K562 (cell line): ENCODE data around the gene RAD52. TPM values are rescaled to one million over a fixed set of nuclear protein-coding genes. Genes with fewer than 3 reads are reported as not detected.

Experiments
- ATAC-seq: fragments of 200-7000 bp; cut with Tn5 transposase; 3 replicates; pipeline ENCODE4 v1.9.1; 2020; ENCODE audit warnings: moderate library complexity
- Bru-seq: library from RNA; stranded (reverse); fragments of 400-500 nt; gene quantifications from one replicate; lab custom pipeline; 2021; lab: Mats Ljungman, UMichigan
- BruChase-seq, 2 experiments: library from RNA; stranded (reverse); fragments of 400-500 nt; gene quantifications; one replicate each; lab custom pipeline; 2021; lab: Mats Ljungman, UMichigan
- BruUV-seq: library from RNA; stranded (reverse); fragments of 400-500 nt; replicated peaks from 2 replicates; lab custom pipeline; 2021; lab: Mats Ljungman, UMichigan
- CTCF ChIA-PET: fragments of 300-600 bp; formaldehyde crosslinking; extraction: SDS; loops from one replicate; lab custom pipeline; 2021; ENCODE audit warnings: low intra/inter-chr PET ratio; lab: Yijun Ruan, JAX
- POLR2A ChIA-PET: fragments of 300-600, 350-650 bp; sonication (Branson Sonifier 250); formaldehyde crosslinking; extraction: SDS; loops from one replicate; lab custom pipeline; 2021; ENCODE audit warnings: antibody characterized with exemption, inconsistent platforms; lab: Yijun Ruan, JAX
- DNase-seq, 4 experiments: peaks; one replicate each; pipeline versions ENCODE4 v3.0.0 to v3.0.0-alpha.2; 2011 to 2018; ENCODE audit warnings: low spot score in 3 of 4, mixed read lengths in 3 of 4; ENCODE audit errors: extremely low read depth in 1 of 4
- FAIRE-seq: peaks from 2 replicates; lab custom pipeline; 2011; peaks lifted over from hg19 to GRCh38; lab: Jason Lieb, UNC
- H2AFZ ChIP-seq: 2 replicates; pipeline ENCODE4 v1.6.0; 2011; ENCODE audit warnings: low read depth, low read length, control low read depth, inconsistent platforms
- H3K27ac ChIP-seq: fragments of 200-600 bp; 3 replicates; pipeline ENCODE4 v1.8.0; 2011; ENCODE audit warnings: low read depth, mild to moderate bottlenecking, control low read depth, inconsistent platforms, low read length, moderate library complexity, mixed read lengths; ENCODE audit errors: extremely low read depth
- H3K27me3 ChIP-seq, 2 experiments: fragments of 300-600 bp in 1 of 2; 2 replicates in 1 of 2; 3 replicates in 1 of 2; pipeline versions ENCODE4 v1.6.0 to v1.8.0; 2011; ENCODE audit warnings: inconsistent platforms in 2 of 2, low read length in 2 of 2, mild to moderate bottlenecking in 1 of 2, mixed read lengths in 1 of 2, moderate library complexity in 1 of 2; ENCODE audit not compliant: control insufficient read depth in 2 of 2, insufficient read depth in 2 of 2
- H3K36me3 ChIP-seq: fragments of 300-600 bp; 3 replicates; pipeline ENCODE4 v1.8.0; 2011; ENCODE audit warnings: mild to moderate bottlenecking, low read length, inconsistent platforms; ENCODE audit not compliant: control insufficient read depth, insufficient read depth
- H3K4me1 ChIP-seq, 2 experiments: fragments of 200-600 bp in 1 of 2; replicated peaks in 1 of 2; 2 replicates in 1 of 2; 3 replicates in 1 of 2; pipeline versions ENCODE4 v1.5.1 to v1.8.0; 2011; ENCODE audit warnings: inconsistent platforms in 2 of 2, low read length in 2 of 2, mild to moderate bottlenecking in 1 of 2, mixed read lengths in 1 of 2, moderate library complexity in 1 of 2; ENCODE audit not compliant: control insufficient read depth in 2 of 2, insufficient read depth in 2 of 2
- H3K4me2 ChIP-seq: 2 replicates; pipeline ENCODE4 v1.6.1; 2011; ENCODE audit warnings: low read length, control low read depth, inconsistent platforms, mixed read lengths; ENCODE audit not compliant: insufficient read depth
- H3K4me3 ChIP-seq: fragments of 200-600 bp; sonication (generic), shearing (Covaris generic); 2 replicates; pipeline ENCODE4 v1.5.1; 2016; ENCODE audit warnings: control low read depth, inconsistent platforms
- H3K79me2 ChIP-seq: fragments of 200-600 bp; 3 replicates; pipeline ENCODE4 v1.8.0; 2011; ENCODE audit warnings: low read length, inconsistent platforms; ENCODE audit not compliant: control insufficient read depth, insufficient read depth
- H3K9ac ChIP-seq, 2 experiments: 2 replicates each; pipeline versions ENCODE4 v1.6.0 to v1.6.1; 2011; ENCODE audit warnings: low read depth in 2 of 2, low read length in 2 of 2, control low read depth in 1 of 2, inconsistent platforms in 1 of 2, mild to moderate bottlenecking in 1 of 2, mixed read lengths in 1 of 2; ENCODE audit not compliant: insufficient read depth in 1 of 2
- H3K9me1 ChIP-seq: one replicate; pipeline ENCODE4 v1.6.0; 2011; ENCODE audit warnings: inconsistent platforms, mild to moderate bottlenecking, low read length, moderate library complexity; ENCODE audit not compliant: control insufficient read depth, insufficient read depth
- H3K9me3 ChIP-seq: replicated peaks from 2 replicates; pipeline ENCODE4 v1.5.1; 2011; ENCODE audit warnings: low read depth, low read length, inconsistent platforms; ENCODE audit not compliant: control insufficient read depth, insufficient read depth
- H4K20me1 ChIP-seq: replicated peaks from 2 replicates; pipeline ENCODE4 v1.6.1; 2011; ENCODE audit warnings: low read length, inconsistent platforms, mixed read lengths; ENCODE audit not compliant: control insufficient read depth, insufficient read depth
- HNRNPLL ChIP-seq: fragments of 200-400 bp; formaldehyde crosslinking; IDR thresholded peaks from 2 replicates; pipeline ENCODE4 v1.6.1; 2017; ENCODE audit warnings: low read length, low read depth, mild to moderate bottlenecking; ENCODE audit not compliant: poor library complexity, severe bottlenecking
- PKNOX1 ChIP-seq: fragments of 450-650 bp; IDR thresholded peaks from 2 replicates; pipeline ENCODE4 v1.6.1; 2016
- PURB ChIP-seq: sonication (generic); formaldehyde crosslinking; IDR thresholded peaks from 2 replicates; pipeline ENCODE4 v1.9.0; 2021; ENCODE audit warnings: low read depth, mild to moderate bottlenecking, missing genetic modification reagents
- SAFB2 ChIP-seq: fragments of 200-400 bp; formaldehyde crosslinking; IDR thresholded peaks from 2 replicates; pipeline ENCODE4 v1.6.1; 2018; ENCODE audit warnings: borderline replicate concordance, low read length, low read depth, moderate library complexity; ENCODE audit not compliant: severe bottlenecking
- TBL1XR1 ChIP-seq, 2 experiments: IDR thresholded peaks; 2 replicates each; pipeline ENCODE4 v1.6.1; 2012; ENCODE audit warnings: improper control_type of control experiment in 2 of 2, low read length in 2 of 2, mild to moderate bottlenecking in 1 of 2
- ZBTB26 ChIP-seq: fragments of 450-650 bp; formaldehyde crosslinking; IDR thresholded peaks from 2 replicates; pipeline ENCODE4 v1.4.0; 2022; ENCODE audit warnings: missing genetic modification characterization
- ZNF165 ChIP-seq: fragments of 250-450 bp; sonication (Bioruptor Pico); IDR thresholded peaks from 2 replicates; pipeline ENCODE4 v1.4.0; 2020; ENCODE audit warnings: borderline replicate concordance
- WGBS: fragments of 100-300 bp; shearing (Covaris generic); methylation state at CpG from one replicate; pipeline ENCODE4 v1.1.6; 2016; ENCODE audit warnings: low coverage, mixed read lengths; ENCODE audit not compliant: insufficient coverage; ENCODE audit errors: missing lambda C conversion rate; 5-methylcytosine and 5-hydroxymethylcytosine counted together
- in situ Hi-C: fragments of 300-500 bp; cut with MboI; formaldehyde crosslinking; loops from 4 replicates; pipeline ENCODE4 v1.15.0; 2018; ENCODE audit warnings: inconsistent platforms, mixed read lengths
- intact Hi-C: fragments of 100-400 bp; cut with micrococcal nuclease; formaldehyde crosslinking; loops from 2 replicates; pipeline ENCODE4 v1.14.2; 2022
- long read RNA-seq, 3 experiments: library from polyadenylated mRNA in 2 of 3; library from RNA in 1 of 3; unstranded in 2 of 3; stranded (forward) in 1 of 3; transcript quantifications; one replicate each; pipeline ENCODE4 v2.0.0, GENCODE V29; 2019 to 2022
- polyA minus RNA-seq, 3 experiments: library from RNA; depleted of rRNA, polyadenylated mRNA; stranded (reverse); fragments of >200 nt; gene quantifications; 2 replicates each; pipeline ENCODE4 v1.2.3, GENCODE V29; 2011
- polyA plus RNA-seq, 8 experiments: library from polyadenylated mRNA; depleted of rRNA in 4 of 8; stranded (reverse) in 5 of 8; unstranded in 3 of 8; fragments of >200 nt; fragmentation: Nextera tagmentation in 2 of 8; fragmentation: Illumina TruSeq in 1 of 8; extraction: Ambion mirVana in 2 of 8; extraction: Trizol in 1 of 8; gene quantifications; 2 replicates each; pipeline versions ENCODE4 v1.2.1 to v1.2.3, GENCODE V29; 2011 to 2014; ENCODE audit warnings: inconsistent platforms in 1 of 8, missing spikeins in 1 of 8
- total RNA-seq, 7 experiments: library from RNA; depleted of rRNA in 6 of 7; stranded (reverse); fragments of >200 nt in 6 of 7; fragmentation: Illumina TruSeq in 2 of 7; extraction: Trizol in 2 of 7; gene quantifications; 2 replicates each; pipeline versions ENCODE4 v1.2.1 to v1.2.3, GENCODE V29; 2011 to 2021; ENCODE audit warnings: low replicate concordance in 1 of 7
- TF ChIP-seq, protein P1 (sequence below): fragments of 450-650 bp; conservative IDR thresholded peaks from 2 replicates; pipeline ENCODE4 v1.6.1; 2016; ENCODE audit warnings: missing genetic modification characterization, low read depth, mild to moderate bottlenecking, missing compliant biosample characterization, moderate library complexity
- TF ChIP-seq, protein P2 (sequence below): fragments of 450-650 bp; IDR thresholded peaks from 2 replicates; pipeline ENCODE4 v1.6.1; 2016; ENCODE audit warnings: antibody characterized with exemption

Gene RAD52
- 48.0 and 54.7 TPM in 2 replicates for total RNA-seq (2011; cell fraction: chromatin; rRNA removed; ENCODE audit: low replicate concordance)
- 28.0 and 33.7 TPM in 2 replicates for total RNA-seq (2011; cell fraction: nucleolus; rRNA removed)
- total RNA-seq (2011; cell fraction: nucleoplasm; rRNA removed): 24.4 and 32.5 TPM in 2 replicates
- total RNA-seq (2014; rRNA removed): 8.6 and 8.7 TPM in 2 replicates
- total RNA-seq (2014; rRNA removed; fragmentation: Illumina TruSeq; extraction: Trizol): 9.3 and 9.9 TPM in 2 replicates
- 11.8 TPM in 2 replicates for total RNA-seq (2015; rRNA removed; fragmentation: Illumina TruSeq; extraction: Trizol)
- total RNA-seq (2021): 7.6 and 9.8 TPM in 2 replicates
- 12.3 and 13.5 TPM in 2 replicates for polyA plus RNA-seq (2011; rRNA removed)
- polyA plus RNA-seq (2011; cell fraction: cytosol; rRNA removed): 6.3 TPM in 2 replicates
- polyA plus RNA-seq (2011; cell fraction: nucleus; rRNA removed): 62.4 and 63.4 TPM in 2 replicates
- 5.8 and 6.2 TPM in 2 replicates for polyA plus RNA-seq (2012)
- polyA plus RNA-seq (2014; fragmentation: Illumina TruSeq; extraction: Trizol): 7.2 and 10.1 TPM in 2 replicates
- 1 to 10 TPM; 1.3 to 1.6 TPM for polyA plus RNA-seq (2014; fragmentation: Nextera tagmentation; extraction: Ambion mirVana)
- polyA plus RNA-seq (2014; rRNA removed): 11.0 and 15.9 TPM in 2 replicates
- 28.1 and 37.1 TPM in 2 replicates for polyA minus RNA-seq (2011; rRNA and poly(A)+ RNA removed)
- polyA minus RNA-seq (2011; cell fraction: cytosol; rRNA and poly(A)+ RNA removed): 7.4 and 10.3 TPM in 2 replicates
- polyA minus RNA-seq (2011; cell fraction: nucleus; rRNA and poly(A)+ RNA removed): 12.7 and 31.8 TPM in 2 replicates
- Bru-seq, nascent RNA: percentile 55 among the genes with signal in this experiment
- BruChase-seq, experiment 1, labeled RNA remaining after a 2-hour chase: percentile 55 among the genes with signal in this experiment
- percentile 58 among the genes with signal in this experiment for BruChase-seq, experiment 2, labeled RNA remaining after a 6-hour chase
- long read RNA-seq, experiment 1, partial matches to known transcripts: 0 of 10 reads
- long read RNA-seq, experiment 1, other reads (novel, unspliced or antisense): 9 of 10 reads
- long read RNA-seq, experiment 2, partial matches to known transcripts: 0 of 2 reads
- long read RNA-seq, experiment 2, other reads (novel, unspliced or antisense): 1 of 2 reads
- long read RNA-seq, experiment 3, partial matches to known transcripts: 0 of 7 reads
- long read RNA-seq, experiment 3, other reads (novel, unspliced or antisense): 7 of 7 reads

DNA sequence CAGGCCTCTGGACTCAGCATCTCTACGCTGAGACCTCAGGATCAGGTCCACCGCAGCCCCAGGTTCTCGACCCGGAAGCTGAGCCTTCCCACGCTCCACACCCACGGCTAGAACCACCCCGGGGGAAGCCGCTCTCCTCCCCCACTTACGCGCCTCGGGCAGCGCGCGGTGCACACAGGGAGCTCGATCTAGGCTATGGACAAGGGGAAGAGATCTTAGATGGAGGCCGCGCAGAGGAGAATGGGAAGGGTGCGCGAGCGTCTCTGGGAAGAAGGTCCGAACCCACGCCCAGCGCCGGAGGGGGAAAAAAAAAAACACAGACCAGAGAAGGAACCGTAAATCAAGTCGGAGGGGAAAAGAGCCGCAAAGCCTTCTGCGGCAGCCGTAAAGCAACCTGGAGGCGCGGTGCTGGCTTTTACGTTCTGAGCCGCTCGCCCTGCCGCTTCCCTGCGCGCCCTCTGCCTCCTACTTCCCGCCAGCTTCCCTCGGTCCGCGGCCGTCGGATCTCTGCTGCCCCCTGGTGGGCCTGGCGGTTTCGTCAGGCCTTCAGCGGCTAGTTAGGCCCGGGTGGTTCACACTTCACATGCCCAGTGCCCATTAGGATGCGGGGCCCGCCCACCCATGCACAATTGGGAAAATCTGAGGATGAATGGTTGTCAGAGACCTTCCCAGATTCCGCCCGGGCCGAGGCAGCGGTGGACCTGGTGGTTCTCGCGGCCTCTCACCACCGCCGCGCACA is at the start of gene RAD52:
RAD52 (minus strand) TSS at position 242 of the 739 bp plus-strand sequence. CDS start 16,636 bp downstream, outside the sequence.
- WGBS: under 1% methylated on average over 30 of the region's 58 CpGs
- Histone ChIP-seq H3K4me1 (peaks cover 2 to 8% of the 10 kb centered on the region in 2 experiments; a peak in 4 of 5 replicates), H3K27ac (peak within 1 kb of the TSS; percentile 88), H3K4me2 (peak within 1 kb of the TSS; percentile 87), H2AFZ (peak within 1 kb of the TSS; percentile 94), H3K27me3 (no peaks in the 10 kb centered on the region), H3K9ac (peak within 1 kb of the TSS; percentile 81 to 97), H3K9me1 (no peaks in the 10 kb centered on the region), H3K9me3 (no peaks in the 10 kb centered on the region), H3K36me3 (0 out of 3 replicates have a peak, but pooled peaks cover 1% of the 10 kb centered on the region), H3K4me3 (peak within 1 kb of the TSS; percentile 86), H3K79me2 (peaks cover 36% of the 10 kb centered on the region), H4K20me1 (no peaks in the 10 kb centered on the region)
- CTCF ChIA-PET: interaction anchor here (0.8 to 1.6 kb wide), 4 partner anchors 133 to 497 kb away, joined by 3 to 10 read pairs (median 6); no protein-coding TSS in a partner anchor
- in situ Hi-C loops: loop anchor here (5.0 kb wide), 1 partner anchor 377 kb away; no protein-coding TSS in a partner anchor
- FAIRE-seq (peak; percentile 97), DNase-seq (peak; percentile 82 to 95 (median 85)), ATAC-seq (peak; percentile 98)
- no TSS peak for BruUV-seq
- intact Hi-C loops: loop anchor here (5.0 kb wide), 4 partner anchors 37 to 377 kb away; no protein-coding TSS in a partner anchor
- POLR2A ChIA-PET: interaction anchor here (0.5 to 1.3 kb wide), 11 partner anchors 9 to 380 kb away, joined by 3 to 6 read pairs (median 4); partner anchors contain the start of gene ERC1
- TF ChIP-seq PKNOX1 (peak; percentile 77), HNRNPLL (peak; percentile 70), ZBTB26 (no peak), TBL1XR1 (IDR thresholded peaks at IDR 0.05; ENCODE audit: low read length in 2 of 2) (0 out of 4 replicates have a peak, but pooled peaks of 1 of the 2 experiments have one; percentile 17), SAFB2 (no peak), PURB (CRISPR knock-in tag) (no peak), ZNF165 (CRISPR knock-in tag) (no peak)
- TF ChIP-seq, protein P1, sequence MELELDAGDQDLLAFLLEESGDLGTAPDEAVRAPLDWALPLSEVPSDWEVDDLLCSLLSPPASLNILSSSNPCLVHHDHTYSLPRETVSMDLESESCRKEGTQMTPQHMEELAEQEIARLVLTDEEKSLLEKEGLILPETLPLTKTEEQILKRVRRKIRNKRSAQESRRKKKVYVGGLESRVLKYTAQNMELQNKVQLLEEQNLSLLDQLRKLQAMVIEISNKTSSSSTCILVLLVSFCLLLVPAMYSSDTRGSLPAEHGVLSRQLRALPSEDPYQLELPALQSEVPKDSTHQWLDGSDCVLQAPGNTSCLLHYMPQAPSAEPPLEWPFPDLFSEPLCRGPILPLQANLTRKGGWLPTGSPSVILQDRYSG (tag): no peak
- TF ChIP-seq, protein P2, sequence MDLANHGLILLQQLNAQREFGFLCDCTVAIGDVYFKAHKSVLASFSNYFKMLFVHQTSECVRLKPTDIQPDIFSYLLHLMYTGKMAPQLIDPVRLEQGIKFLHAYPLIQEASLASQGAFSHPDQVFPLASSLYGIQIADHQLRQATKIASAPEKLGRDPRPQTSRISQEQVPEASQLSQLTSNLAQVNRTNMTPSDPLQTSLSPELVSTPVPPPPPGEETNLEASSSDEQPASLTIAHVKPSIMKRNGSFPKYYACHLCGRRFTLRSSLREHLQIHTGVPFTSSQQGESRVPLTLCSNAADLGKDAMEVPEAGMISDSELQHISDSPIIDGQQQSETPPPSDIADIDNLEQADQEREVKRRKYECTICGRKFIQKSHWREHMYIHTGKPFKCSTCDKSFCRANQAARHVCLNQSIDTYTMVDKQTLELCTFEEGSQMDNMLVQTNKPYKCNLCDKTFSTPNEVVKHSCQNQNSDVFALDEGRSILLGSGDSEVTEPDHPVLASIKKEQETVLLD: peak; percentile 59; the same call in 1 of the 2 replicates
